Measurements from ENCODE around the gene PCSK2.

DNA sequence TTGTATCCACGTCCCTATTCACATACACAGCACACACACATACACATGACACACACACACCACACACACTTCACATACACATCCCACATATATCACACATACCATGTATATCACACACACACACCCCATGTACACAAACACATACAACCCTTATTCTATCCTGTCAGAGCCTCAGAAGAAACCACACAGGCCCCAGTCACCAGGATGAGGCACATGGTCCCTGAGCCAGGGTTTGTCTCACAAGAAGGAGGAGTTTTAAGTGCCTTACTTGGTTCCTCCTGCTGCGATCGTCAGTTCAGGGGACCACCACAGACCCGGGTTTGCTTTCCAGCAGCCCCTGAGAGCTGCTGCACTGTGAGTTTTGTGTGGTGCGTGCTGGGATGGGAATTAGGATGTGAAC lies 280.7 kb downstream of the PCSK2 start:
- TF ChIP-seq, protein P1, sequence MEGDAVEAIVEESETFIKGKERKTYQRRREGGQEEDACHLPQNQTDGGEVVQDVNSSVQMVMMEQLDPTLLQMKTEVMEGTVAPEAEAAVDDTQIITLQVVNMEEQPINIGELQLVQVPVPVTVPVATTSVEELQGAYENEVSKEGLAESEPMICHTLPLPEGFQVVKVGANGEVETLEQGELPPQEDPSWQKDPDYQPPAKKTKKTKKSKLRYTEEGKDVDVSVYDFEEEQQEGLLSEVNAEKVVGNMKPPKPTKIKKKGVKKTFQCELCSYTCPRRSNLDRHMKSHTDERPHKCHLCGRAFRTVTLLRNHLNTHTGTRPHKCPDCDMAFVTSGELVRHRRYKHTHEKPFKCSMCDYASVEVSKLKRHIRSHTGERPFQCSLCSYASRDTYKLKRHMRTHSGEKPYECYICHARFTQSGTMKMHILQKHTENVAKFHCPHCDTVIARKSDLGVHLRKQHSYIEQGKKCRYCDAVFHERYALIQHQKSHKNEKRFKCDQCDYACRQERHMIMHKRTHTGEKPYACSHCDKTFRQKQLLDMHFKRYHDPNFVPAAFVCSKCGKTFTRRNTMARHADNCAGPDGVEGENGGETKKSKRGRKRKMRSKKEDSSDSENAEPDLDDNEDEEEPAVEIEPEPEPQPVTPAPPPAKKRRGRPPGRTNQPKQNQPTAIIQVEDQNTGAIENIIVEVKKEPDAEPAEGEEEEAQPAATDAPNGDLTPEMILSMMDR (IDR thresholded peaks at IDR 0.05): no peak
- TF ChIP-seq POLR2A (IDR thresholded peaks at IDR 0.05): no peak
